Measurements from ENCODE around the gene HNRNPC.
"Not testable (repeated sequence)": the region's sequence is repeated elsewhere in the genome, so short reads cannot be mapped to it uniquely, and the experiment has no call there.

The HNRNPC gene

GRCh38 chr14:21268617-21269251 lies 508 bp downstream of the HNRNPC start:
- DNase-seq, result no peak

- no peak for DNase-seq
These were observed 1.2 kb downstream of the HNRNPC start for GRCh38 chr14:21267886-21268616.

GRCh38 chr14:21267431-21267845 lies 1.8 kb downstream of the HNRNPC start:
- DNase-seq, result no peak

GRCh38 chr14:21264025-21264801 lies 5.0 kb downstream of the HNRNPC start:
- no peak for DNase-seq

GRCh38 chr14:21263284-21264024 lies 5.8 kb downstream of the HNRNPC start:
- DNase-seq, result no peak

- no peak for DNase-seq
These were observed 6.8 kb downstream of the HNRNPC start for GRCh38 chr14:21262410-21262809.

- no peak for DNase-seq
These were observed 7.4 kb downstream of the HNRNPC start for GRCh38 chr14:21261824-21262223.

- no peak for DNase-seq
These were observed 10.1 kb downstream of the HNRNPC start for GRCh38 chr14:21258889-21259787.

- DNase-seq, result no peak
These were observed 11.0 kb downstream of the HNRNPC start for GRCh38 chr14:21258005-21258888.

GRCh38 chr14:21257394-21257909 lies 11.8 kb downstream of the HNRNPC start:
- DNase-seq, result no peak

- DNase-seq, result no peak
These were observed 12.5 kb downstream of the HNRNPC start for GRCh38 chr14:21256539-21257393.

- DNase-seq, result not testable (repeated sequence)
These were observed 13.2 kb downstream of the HNRNPC start for GRCh38 chr14:21256102-21256447.

- no peak for DNase-seq
These were observed 13.7 kb downstream of the HNRNPC start for GRCh38 chr14:21255385-21256101.

- no peak for DNase-seq
These were observed 17.1 kb downstream of the HNRNPC start for GRCh38 chr14:21252149-21252548.

- DNase-seq, result no peak
These were observed 18.0 kb downstream of the HNRNPC start for GRCh38 chr14:21251215-21251614.

GRCh38 chr14:21248739-21249411 lies 20.4 kb downstream of the HNRNPC start:
- no peak for DNase-seq

- no peak for DNase-seq
These were observed 20.9 kb downstream of the HNRNPC start for GRCh38 chr14:21248338-21248737.

- DNase-seq, result no peak
These were observed 23.4 kb downstream of the HNRNPC start for GRCh38 chr14:21245813-21246212.

GRCh38 chr14:21244544-21244943 lies 24.7 kb downstream of the HNRNPC start:
- DNase-seq, result no peak
